Central memory CD8-positive, alpha-beta T cell (primary cell): ENCODE measurements around the gene PLEKHA8.

Source experiments
- ATAC-seq: fragments of 150-1000 bp; cut with Tn5 transposase; replicated peaks from 2 replicates; pipeline ENCODE4 v1.10.0; 2022; ENCODE audit warnings: mild to moderate bottlenecking, moderate FRiP score, moderate number of reproducible peaks; ENCODE audit not compliant: poor library complexity, severe bottlenecking; ENCODE audit errors: extremely low read depth
- DNase-seq, 2 donors: peaks; one replicate each; pipeline ENCODE4 v3.0.0; 2021; ENCODE audit warnings: low spot score in 2 of 2
- H3K27ac Mint-ChIP-seq: one replicate; pipeline ENCODE4 v1.8.0; 2022; ENCODE audit warnings: low read depth, mild to moderate bottlenecking, moderate library complexity, mixed read lengths
- H3K27me3 Mint-ChIP-seq: one replicate; pipeline ENCODE4 v1.8.0; 2022; ENCODE audit warnings: mixed read lengths
- H3K36me3 Mint-ChIP-seq: one replicate; pipeline ENCODE4 v1.8.0; 2022; ENCODE audit warnings: mild to moderate bottlenecking, moderate library complexity, mixed read lengths; ENCODE audit not compliant: insufficient read depth
- H3K4me1 Mint-ChIP-seq: one replicate; pipeline ENCODE4 v1.8.0; 2022; ENCODE audit warnings: mixed read lengths
- H3K4me3 Mint-ChIP-seq: one replicate; pipeline ENCODE4 v1.8.0; 2022; ENCODE audit warnings: mild to moderate bottlenecking, moderate library complexity, mixed read lengths
- H3K9me3 Mint-ChIP-seq: one replicate; pipeline ENCODE4 v1.8.0; 2022; ENCODE audit warnings: mixed read lengths

Gene PLEKHA8

GRCh38 chr7:30076411-30076810, 48.2 kb downstream of the PLEKHA8 start:
- no peaks in the 10 kb centered on the region for H3K36me3 Mint-ChIP-seq
- peaks cover 6% of the 10 kb centered on the region for H3K4me1 Mint-ChIP-seq
- no peaks in the 10 kb centered on the region for H3K9me3 Mint-ChIP-seq
- no peak overlapping the region for H3K4me3 Mint-ChIP-seq
- DNase-seq (no peak), ATAC-seq (no peak)
- no peak overlapping the region for H3K27ac Mint-ChIP-seq
- no peaks in the 10 kb centered on the region for H3K27me3 Mint-ChIP-seq

- Mint-ChIP-seq H3K27ac (no peak overlapping the region), H3K27me3 (no peaks in the 10 kb centered on the region), H3K4me1 (peaks cover 6% of the 10 kb centered on the region), H3K36me3 (no peaks in the 10 kb centered on the region), H3K4me3 (no peak overlapping the region), H3K9me3 (no peaks in the 10 kb centered on the region)
- ATAC-seq: no peak
- DNase-seq: no peak
Observed at GRCh38 chr7:30078280-30078679, 50.1 kb downstream of the PLEKHA8 start.

- ATAC-seq: no peak
- H3K4me3 Mint-ChIP-seq: no peak overlapping the region
- H3K36me3 Mint-ChIP-seq: no peaks in the 10 kb centered on the region
- no peaks in the 10 kb centered on the region for H3K27me3 Mint-ChIP-seq
- H3K4me1 Mint-ChIP-seq: no peaks in the 10 kb centered on the region
- no peak for DNase-seq
- no peak overlapping the region for H3K27ac Mint-ChIP-seq
- no peaks in the 10 kb centered on the region for H3K9me3 Mint-ChIP-seq
Observed at GRCh38 chr7:30079880-30080279, 51.7 kb downstream of the PLEKHA8 start.

DNA sequence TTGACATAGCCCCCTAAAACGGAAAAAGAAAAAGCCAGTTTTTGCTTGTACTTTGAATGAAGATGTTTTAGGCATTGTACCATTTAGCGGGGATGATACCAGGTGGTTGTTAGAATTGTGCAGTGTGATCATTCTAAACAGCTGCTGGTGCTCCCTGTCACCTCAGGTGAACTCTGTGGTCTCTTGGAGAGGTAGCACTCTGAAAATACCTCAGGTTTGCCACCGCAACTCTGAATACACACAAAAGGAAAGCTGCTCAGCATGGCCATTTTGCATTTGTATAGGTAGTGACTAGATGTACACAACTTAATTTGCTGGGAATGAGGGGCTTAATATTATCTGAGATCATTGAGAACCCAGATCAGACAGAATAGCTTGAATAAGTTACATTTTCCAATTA, 52.6 kb downstream of the PLEKHA8 start:
- ATAC-seq: no peak
- Mint-ChIP-seq H3K4me3 (no peak overlapping the region), H3K9me3 (no peaks in the 10 kb centered on the region), H3K27ac (no peak overlapping the region), H3K36me3 (no peaks in the 10 kb centered on the region), H3K4me1 (no peaks in the 10 kb centered on the region), H3K27me3 (no peaks in the 10 kb centered on the region)
- DNase-seq: no peak

GRCh38 chr7:30082686-30083085, 54.5 kb downstream of the PLEKHA8 start:
- Mint-ChIP-seq H3K4me1 (no peaks in the 10 kb centered on the region), H3K9me3 (no peaks in the 10 kb centered on the region), H3K27me3 (no peaks in the 10 kb centered on the region), H3K4me3 (no peak overlapping the region), H3K27ac (no peak overlapping the region), H3K36me3 (no peaks in the 10 kb centered on the region)
- no peak for DNase-seq
- no peak for ATAC-seq

- no peaks in the 10 kb centered on the region for H3K9me3 Mint-ChIP-seq
- DNase-seq (no peak), ATAC-seq (no peak)
- H3K27ac Mint-ChIP-seq: no peak overlapping the region
- H3K4me1 Mint-ChIP-seq: no peaks in the 10 kb centered on the region
- H3K27me3 Mint-ChIP-seq: no peaks in the 10 kb centered on the region
- H3K4me3 Mint-ChIP-seq: no peak overlapping the region
- no peaks in the 10 kb centered on the region for H3K36me3 Mint-ChIP-seq
Observed at GRCh38 chr7:30083334-30083733, 55.1 kb downstream of the PLEKHA8 start.

GRCh38 chr7:30084212-30084611, 56.0 kb downstream of the PLEKHA8 start:
- ATAC-seq (no peak), DNase-seq (no peak)
- Mint-ChIP-seq H3K36me3 (peaks cover 1% of the 10 kb centered on the region), H3K27me3 (no peaks in the 10 kb centered on the region), H3K4me3 (no peak overlapping the region), H3K9me3 (no peaks in the 10 kb centered on the region), H3K4me1 (no peaks in the 10 kb centered on the region), H3K27ac (no peak overlapping the region)

GRCh38 chr7:30086529-30086928, 58.3 kb downstream of the PLEKHA8 start:
- Mint-ChIP-seq H3K27ac (no peak overlapping the region), H3K4me3 (no peak overlapping the region), H3K4me1 (no peaks in the 10 kb centered on the region), H3K36me3 (peaks cover 3% of the 10 kb centered on the region), H3K9me3 (no peaks in the 10 kb centered on the region), H3K27me3 (no peaks in the 10 kb centered on the region)
- ATAC-seq (no peak), DNase-seq (no peak)

DNA sequence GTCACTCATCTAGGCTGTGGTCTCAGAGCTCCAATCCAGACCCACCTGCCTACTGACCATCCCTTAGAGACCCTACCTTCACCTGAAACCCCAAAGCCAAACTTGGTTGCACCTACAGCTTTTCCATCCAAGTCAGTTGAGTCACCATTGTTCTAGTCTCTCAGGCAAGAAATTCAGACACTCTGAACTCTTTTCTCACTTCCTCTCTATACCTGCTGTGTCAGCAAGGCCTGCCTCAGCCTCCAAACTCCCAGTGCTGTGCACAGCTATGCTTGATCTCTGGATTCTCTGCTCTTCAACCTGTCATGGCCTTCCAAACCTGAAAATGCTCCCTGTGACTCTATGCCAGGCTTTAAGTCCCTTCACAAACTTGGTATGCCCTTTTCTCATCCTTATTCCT, 59.2 kb downstream of the PLEKHA8 start:
- Mint-ChIP-seq H3K9me3 (no peaks in the 10 kb centered on the region), H3K4me3 (no peak overlapping the region), H3K36me3 (peaks cover 3% of the 10 kb centered on the region), H3K27me3 (no peaks in the 10 kb centered on the region), H3K27ac (no peak overlapping the region), H3K4me1 (no peaks in the 10 kb centered on the region)
- DNase-seq: no peak
- ATAC-seq: no peak

GRCh38 chr7:30088362-30088761, 60.1 kb downstream of the PLEKHA8 start:
- Mint-ChIP-seq H3K27me3 (no peaks in the 10 kb centered on the region), H3K36me3 (peaks cover 3% of the 10 kb centered on the region), H3K27ac (no peak overlapping the region), H3K9me3 (no peaks in the 10 kb centered on the region), H3K4me1 (no peaks in the 10 kb centered on the region), H3K4me3 (no peak overlapping the region)
- ATAC-seq (no peak), DNase-seq (no peak)

DNA sequence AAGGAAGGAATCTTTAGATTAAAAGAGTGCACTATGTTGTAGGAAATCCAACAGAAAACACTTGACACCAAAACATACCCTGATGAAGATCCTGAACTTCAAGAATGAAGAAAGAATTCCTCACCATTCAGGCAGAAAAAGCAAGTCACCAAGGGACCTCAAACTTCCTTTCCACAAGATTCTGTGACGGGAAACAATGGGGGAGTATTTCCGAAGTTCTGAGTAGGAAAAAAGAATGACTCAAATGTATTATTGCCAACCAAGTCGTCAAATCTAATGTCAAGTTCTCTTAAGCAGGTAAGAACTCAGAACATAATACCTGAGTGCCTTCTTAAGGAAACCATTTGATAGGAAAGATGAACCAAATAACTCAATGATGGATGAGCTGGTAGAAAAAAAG, 61.9 kb downstream of the PLEKHA8 start:
- ATAC-seq: no peak
- H3K36me3 Mint-ChIP-seq: peaks cover 3% of the 10 kb centered on the region
- DNase-seq: no peak
- no peak overlapping the region for H3K4me3 Mint-ChIP-seq
- H3K27me3 Mint-ChIP-seq: no peaks in the 10 kb centered on the region
- no peak overlapping the region for H3K27ac Mint-ChIP-seq
- no peaks in the 10 kb centered on the region for H3K9me3 Mint-ChIP-seq
- no peaks in the 10 kb centered on the region for H3K4me1 Mint-ChIP-seq

DNA sequence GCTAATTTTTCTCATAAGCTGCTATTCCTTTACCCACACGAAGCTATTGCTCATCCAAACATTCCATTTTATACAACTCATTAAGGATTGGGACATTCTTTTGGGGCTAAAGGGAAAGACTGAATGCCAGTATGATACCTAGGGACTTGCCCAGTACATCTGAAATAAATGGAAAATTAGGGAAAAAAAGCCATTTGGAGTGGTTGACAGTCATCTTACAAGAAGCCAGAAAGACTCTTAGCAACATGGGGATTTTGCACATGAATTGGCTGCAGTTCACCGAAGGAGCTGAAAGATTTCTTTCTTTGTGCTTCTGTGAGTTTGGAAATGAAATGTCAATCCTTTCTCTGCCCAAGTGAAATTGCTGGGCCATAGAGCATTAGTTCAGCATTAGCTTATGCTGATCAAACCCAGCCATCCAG, 63.3 kb downstream of the PLEKHA8 start:
- Mint-ChIP-seq H3K27ac (peak overlapping the region; percentile 61), H3K4me1 (no peaks in the 10 kb centered on the region), H3K27me3 (no peaks in the 10 kb centered on the region), H3K36me3 (peaks cover 3% of the 10 kb centered on the region), H3K4me3 (no peak overlapping the region), H3K9me3 (no peaks in the 10 kb centered on the region)
- ATAC-seq (no peak), DNase-seq (no peak)

- DNase-seq (no peak), ATAC-seq (no peak)
- Mint-ChIP-seq H3K9me3 (no peaks in the 10 kb centered on the region), H3K4me3 (no peak overlapping the region), H3K4me1 (no peaks in the 10 kb centered on the region), H3K27me3 (no peaks in the 10 kb centered on the region), H3K27ac (no peak overlapping the region), H3K36me3 (peaks cover 3% of the 10 kb centered on the region)
Observed at GRCh38 chr7:30091987-30092386, 63.8 kb downstream of the PLEKHA8 start.

DNA sequence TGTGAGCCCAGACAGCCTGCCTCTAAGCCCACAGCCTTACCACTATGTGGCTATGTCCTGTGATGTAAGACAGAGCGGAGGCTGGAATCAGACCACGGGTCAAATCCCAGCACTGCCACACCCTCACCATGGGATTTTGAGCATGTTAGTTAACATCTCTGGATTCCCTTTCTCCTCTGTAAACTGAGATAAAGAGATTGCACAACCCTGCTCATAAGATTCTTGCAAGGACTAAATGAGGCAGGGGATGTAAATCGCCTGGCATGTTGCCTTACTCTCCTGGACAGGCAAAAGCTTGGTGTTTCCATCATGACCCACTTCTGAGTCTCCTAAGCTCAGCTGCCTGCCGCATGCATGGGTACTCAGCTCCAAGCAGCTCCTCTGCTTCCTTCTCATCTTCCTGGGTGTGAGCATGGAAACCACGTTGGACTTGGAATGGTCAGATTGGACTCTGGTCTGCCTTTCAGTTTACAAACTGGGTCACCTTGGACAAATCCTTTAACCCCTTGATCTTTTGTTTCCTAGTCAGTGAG, 65.3 kb downstream of the PLEKHA8 start:
- DNase-seq (no peak), ATAC-seq (no peak)
- Mint-ChIP-seq H3K27me3 (no peaks in the 10 kb centered on the region), H3K9me3 (no peaks in the 10 kb centered on the region), H3K27ac (no peak overlapping the region), H3K36me3 (peaks cover 5% of the 10 kb centered on the region), H3K4me1 (no peaks in the 10 kb centered on the region), H3K4me3 (no peak overlapping the region)
